DMS153 (cell line): Measurements from ENCODE around the gene CUL1.

Source experiments
- DNase-seq: peaks from one replicate; lab custom pipeline; 2025; lab: John Stamatoyannopoulos, UW

Gene CUL1

GRCh38 chr7:148761499-148762278, 63.0 kb downstream of the CUL1 start:
- no peak for DNase-seq

- DNase-seq = no peak
Measured at GRCh38 chr7:148763622-148764021, 64.9 kb downstream of the CUL1 start.

GRCh38 chr7:148770004-148770403, 71.3 kb downstream of the CUL1 start:
- DNase-seq = no peak

- no peak for DNase-seq
Measured at GRCh38 chr7:148772297-148773089, 73.8 kb downstream of the CUL1 start.

- peak; percentile 53 for DNase-seq
Measured at GRCh38 chr7:148773334-148773733, 74.6 kb downstream of the CUL1 start.

DNA sequence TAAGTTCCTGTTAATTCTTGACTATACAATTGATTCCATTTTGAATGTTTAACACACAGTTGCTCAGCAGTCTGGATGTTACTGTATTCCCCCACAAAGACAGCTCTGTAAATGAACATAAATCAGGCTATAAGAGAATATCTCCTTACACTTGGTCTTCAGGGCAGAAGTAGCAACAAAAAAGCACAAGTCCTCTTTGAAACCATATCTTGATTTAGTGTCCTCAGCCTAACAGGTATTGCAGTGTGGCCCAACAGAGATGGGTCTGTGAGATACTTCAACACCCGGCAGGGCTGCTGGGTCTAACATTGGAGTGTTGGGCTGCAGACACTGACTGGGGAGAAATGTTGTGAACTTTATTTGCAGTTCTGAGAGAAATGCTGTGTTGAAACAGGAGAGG, 75.8 kb downstream of the CUL1 start:
- DNase-seq = no peak

- no peak for DNase-seq
Measured at GRCh38 chr7:148782757-148783456, 84.2 kb downstream of the CUL1 start.

DNA sequence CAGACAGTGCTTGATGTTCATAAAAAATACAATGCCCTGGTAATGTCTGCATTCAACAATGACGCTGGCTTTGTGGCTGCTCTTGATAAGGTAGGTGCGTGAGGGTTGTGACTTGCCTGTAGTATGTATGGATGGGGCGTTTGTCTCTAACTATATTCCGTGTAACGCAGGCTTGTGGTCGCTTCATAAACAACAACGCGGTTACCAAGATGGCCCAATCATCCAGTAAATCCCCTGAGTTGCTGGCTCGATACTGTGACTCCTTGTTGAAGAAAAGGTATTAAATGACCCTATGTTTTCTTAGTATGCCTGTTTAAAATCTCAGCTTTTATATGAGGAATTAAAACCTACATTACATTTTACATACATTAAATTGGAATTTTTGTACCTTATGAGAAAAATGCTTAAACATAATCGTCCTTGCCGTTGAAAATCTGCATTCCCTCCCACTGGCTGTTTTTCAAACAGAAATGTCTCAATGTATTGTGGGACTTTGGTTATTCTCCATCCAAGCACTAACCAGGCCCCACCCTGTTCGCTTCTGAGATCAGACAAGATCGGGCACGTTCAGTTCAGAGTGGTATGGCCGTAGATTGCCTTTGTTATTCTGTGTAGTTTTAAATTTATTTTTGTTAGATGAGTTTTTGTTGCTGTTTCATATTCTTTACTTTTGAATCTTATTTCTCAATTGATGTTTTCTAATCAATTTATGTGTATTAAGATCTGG, 85.3 kb downstream of the CUL1 start:
- DNase-seq = no peak

- DNase-seq = no peak
Measured at GRCh38 chr7:148787571-148788295, 89.0 kb downstream of the CUL1 start.

GRCh38 chr7:148789220-148789619, 90.5 kb downstream of the CUL1 start:
- no peak for DNase-seq

GRCh38 chr7:148790131-148790726, 91.5 kb downstream of the CUL1 start:
- DNase-seq = no peak

- no peak for DNase-seq
Measured at GRCh38 chr7:148790850-148791249, 92.1 kb downstream of the CUL1 start.

DNA sequence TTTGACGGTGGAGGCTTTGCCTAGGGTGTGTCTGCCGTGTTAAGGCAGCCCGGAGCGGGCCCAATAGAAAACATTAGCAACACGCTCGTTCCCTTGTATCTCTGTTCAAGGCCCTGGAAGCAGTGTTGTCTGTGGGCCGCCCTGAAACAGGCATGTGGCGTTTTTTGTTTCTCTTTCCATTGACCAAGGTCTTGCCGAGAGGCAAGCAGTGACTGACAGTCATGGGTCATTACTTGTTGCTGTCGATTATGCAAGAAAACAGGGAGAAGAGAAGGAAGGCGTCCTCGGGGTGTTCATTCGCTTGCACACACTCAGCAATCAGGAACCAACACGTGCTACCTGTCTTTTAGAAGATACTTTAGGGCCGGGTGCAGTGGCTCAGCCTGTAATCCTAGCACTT, 92.8 kb downstream of the CUL1 start:
- DNase-seq = no peak

- DNase-seq = no peak
Measured at GRCh38 chr7:148793590-148793989, 94.9 kb downstream of the CUL1 start.

DNA sequence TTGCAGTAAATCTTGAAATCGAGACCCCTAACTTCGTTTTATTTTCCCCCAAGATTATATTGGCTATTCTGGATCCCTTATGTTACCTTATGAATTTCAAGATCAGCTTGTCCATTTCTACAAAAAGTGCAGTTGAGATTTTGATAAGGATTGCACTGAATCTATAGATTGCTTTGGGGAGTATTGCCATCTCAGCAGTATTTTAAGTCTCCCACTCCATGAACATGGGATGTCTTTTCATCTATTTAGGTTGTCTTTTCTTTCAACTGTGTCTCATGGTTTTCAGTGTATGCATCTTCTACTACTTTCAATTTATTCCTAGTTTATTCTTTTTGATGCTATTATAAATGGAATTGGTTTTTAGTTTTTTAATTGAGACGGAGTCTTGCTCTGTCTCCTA, 95.8 kb downstream of the CUL1 start:
- DNase-seq = no peak

DNA sequence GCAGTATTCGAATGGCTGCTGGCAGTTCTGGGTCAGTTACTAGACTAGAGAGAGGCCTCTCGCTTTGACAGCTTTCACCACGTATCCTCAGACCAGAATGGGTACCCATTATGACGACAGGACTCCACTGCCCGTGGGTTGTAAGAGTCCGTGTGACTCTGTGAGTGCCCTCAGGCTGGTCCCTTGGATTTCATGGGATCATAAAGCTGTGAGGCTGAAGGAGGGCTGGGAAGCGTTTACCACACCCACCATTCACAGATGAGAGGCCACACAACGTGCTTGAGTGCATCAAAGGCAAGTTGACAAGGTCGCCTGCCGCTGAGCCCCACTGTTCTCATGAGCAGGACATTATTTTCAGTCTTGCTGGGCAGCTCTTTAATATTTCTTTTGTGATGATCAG, 98.1 kb downstream of the CUL1 start:
- DNase-seq = no peak

DNA sequence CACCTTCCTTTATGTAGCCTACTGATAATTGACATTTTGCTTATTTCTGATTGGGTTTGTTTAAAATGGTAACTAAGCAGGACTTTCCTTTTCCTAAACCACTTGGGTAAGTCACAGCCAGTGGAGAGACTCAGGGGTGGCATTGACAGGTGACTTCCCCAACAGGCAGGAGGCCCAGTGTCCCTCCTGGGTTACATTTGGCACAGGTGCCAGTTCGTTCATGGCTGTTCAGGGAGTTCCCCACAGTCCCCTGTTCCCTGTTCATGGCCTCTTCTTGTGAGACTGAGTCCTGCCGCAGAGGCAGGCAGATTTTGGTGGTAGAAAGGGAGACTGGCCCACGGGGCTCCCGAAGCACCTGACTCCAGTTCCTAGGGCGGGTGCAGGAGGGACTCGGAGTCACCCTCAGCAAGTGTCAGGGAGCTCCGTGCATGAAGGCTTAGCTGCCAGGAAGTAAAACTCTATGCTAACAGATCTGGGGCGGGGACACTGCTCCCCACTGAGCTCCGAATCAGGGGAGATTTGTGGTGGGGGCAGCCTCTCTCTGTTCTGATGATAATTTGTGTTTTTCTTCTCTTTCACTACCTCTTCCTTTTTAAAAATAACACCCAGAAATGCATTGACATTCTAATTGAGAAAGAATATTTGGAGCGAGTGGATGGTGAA, 101.3 kb downstream of the CUL1 start:
- DNase-seq = no peak

- no peak for DNase-seq
Measured at GRCh38 chr7:148800677-148801076, 102.0 kb downstream of the CUL1 start.

GRCh38 chr7:148802101-148802493, 103.4 kb downstream of the CUL1 start:
- no peak for DNase-seq

DNA sequence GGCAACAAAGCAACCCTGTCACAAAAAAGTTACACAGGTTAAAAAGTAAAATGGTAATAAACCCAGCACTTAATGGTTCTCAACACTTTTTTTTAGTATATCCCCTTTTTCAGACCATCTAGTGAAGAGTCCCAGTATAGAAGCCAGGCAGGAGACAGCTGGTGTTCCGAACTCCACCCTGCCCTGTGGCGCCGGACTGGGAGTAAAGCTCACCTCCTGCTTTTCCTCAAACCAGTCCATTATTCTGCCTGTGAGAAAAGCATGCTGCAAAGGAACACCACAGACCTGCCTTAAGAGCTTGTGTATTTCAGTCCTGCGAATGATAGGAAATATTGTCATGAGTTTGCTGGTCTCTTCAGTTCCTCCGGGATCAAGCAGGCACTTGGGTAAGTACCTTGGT, 104.4 kb downstream of the CUL1 start:
- DNase-seq = no peak
